H1 (cell line): ENCODE measurements around the gene LRCH2. TPM values are rescaled to one million over a fixed set of nuclear protein-coding genes. Genes with fewer than 3 reads are reported as not detected.

Experiments used
- BACH1 ChIP-seq: IDR thresholded peaks from 2 replicates; pipeline ENCODE4 v1.6.1; 2012; ENCODE audit warnings: low read length, improper control_type of control experiment
- CBX8 ChIP-seq: fragments of 300-800, 300-1000 bp; sonication (generic); IDR thresholded peaks from 2 replicates; pipeline ENCODE4 v1.7.1; 2016; ENCODE audit warnings: low read depth, low read length, borderline replicate concordance
- CHD7 ChIP-seq: fragments of 300-600 bp; sonication (generic); IDR thresholded peaks from 2 replicates; pipeline ENCODE4 v1.7.1; 2012; ENCODE audit warnings: low read length, moderate library complexity, mild to moderate bottlenecking, inconsistent platforms; ENCODE audit not compliant: insufficient replicate concordance
- CTBP2 ChIP-seq: IDR thresholded peaks from 2 replicates; pipeline ENCODE4 v1.7.0; 2011; ENCODE audit warnings: borderline replicate concordance, mild to moderate bottlenecking, moderate library complexity, mixed read lengths, low read length; ENCODE audit not compliant: insufficient read depth, insufficient read length
- GTF2F1 ChIP-seq: IDR thresholded peaks from 2 replicates; pipeline ENCODE4 v1.6.1; 2012; ENCODE audit warnings: low read depth, low read length, improper control_type of control experiment, borderline replicate concordance
- JUN ChIP-seq: IDR thresholded peaks from 2 replicates; pipeline ENCODE4 v1.6.1; 2011; ENCODE audit warnings: low read depth, mild to moderate bottlenecking, improper control_type of control experiment, low read length
- NRF1 ChIP-seq: IDR thresholded peaks from 2 replicates; pipeline ENCODE4 v1.6.1; 2011; ENCODE audit warnings: mild to moderate bottlenecking, low read depth, low read length, improper control_type of control experiment
- POU5F1 ChIP-seq: IDR thresholded peaks from 2 replicates; pipeline ENCODE4 v1.6.1; 2011; ENCODE audit warnings: low read depth, mild to moderate bottlenecking, low read length, moderate library complexity
- RAD21 ChIP-seq, 2 experiments: IDR thresholded peaks in 1 of 2; conservative IDR thresholded peaks in 1 of 2; 2 replicates each; pipeline ENCODE4 v1.6.1; 2011; ENCODE audit warnings: low read depth in 2 of 2, low read length in 2 of 2, improper control_type of control experiment in 1 of 2, inconsistent platforms in 1 of 2, mild to moderate bottlenecking in 1 of 2, moderate library complexity in 1 of 2
- SIRT6 ChIP-seq: IDR thresholded peaks from one replicate; pipeline ENCODE4 v1.7.1; 2012; ENCODE audit warnings: low read length, inconsistent platforms
- TAF1 ChIP-seq: IDR thresholded peaks from 2 replicates; pipeline ENCODE4 v1.6.1; 2011; ENCODE audit warnings: mild to moderate bottlenecking, low read depth, low read length
- TBP ChIP-seq: IDR thresholded peaks from 2 replicates; pipeline ENCODE4 v1.6.1; 2011; ENCODE audit warnings: low read depth, low read length, improper control_type of control experiment
- ZNF274 ChIP-seq: IDR thresholded peaks from 2 replicates; pipeline ENCODE4 v1.7.0; 2012; ENCODE audit warnings: low read length, borderline replicate concordance; ENCODE audit errors: extremely low read depth
- polyA plus RNA-seq, 7 experiments: library from polyadenylated mRNA; depleted of rRNA in 3 of 7; stranded (reverse) in 5 of 7; unstranded in 2 of 7; fragments of >200 nt in 5 of 7; fragments of 200-250 nt in 2 of 7; gene quantifications; 1 replicate in 5 of 7; 2 replicates in 1 of 7; 4 replicates in 1 of 7; pipeline versions ENCODE4 v1.2.1 to v1.2.3, GENCODE V29; 2011 to 2013; ENCODE audit warnings: missing spikeins in 2 of 7, mixed read lengths in 2 of 7
- total RNA-seq: library from RNA; stranded (reverse); fragmentation: NEBNext Ultra II Directional; extraction: Animal tissue kit (Norgen Biotek cat#: 25700); gene quantifications from 2 replicates; pipeline ENCODE4 v1.2.1, GENCODE V29; 2021

Gene LRCH2
- total and polyA plus RNA-seq, 2 of the 8 experiments (the other 6 are each of a cell fraction or from before 2014, with no cell fraction given): 1.5 to 5.5 TPM

GRCh38 chrX:115093191-115093590 is 140.7 kb downstream of the LRCH2 start (continued):
- TF ChIP-seq CHD7 (no peak), ZNF274 (no peak), NRF1 (no peak), POU5F1 (no peak), JUN (no peak), GTF2F1 (no peak), TAF1 (no peak), RAD21 (IDR thresholded peaks at IDR 0.05 in 1 of 2, conservative IDR thresholded peaks at IDR 0.05 in 1 of 2; ENCODE audit: low read depth in 2 of 2, low read length in 2 of 2) (no peak), CTBP2 (no peak), TBP (no peak), BACH1 (no peak), CBX8 (no peak), SIRT6 (no peak)
